GM10847 (cell line): ENCODE measurements around the gene TMEM220.

ENCODE experiments used
- POLR2A ChIP-seq: IDR thresholded peaks from 2 replicates; pipeline ENCODE4 v1.6.1; 2011; ENCODE audit not compliant: insufficient read length; ENCODE audit errors: extremely low read depth

TMEM220 gene

DNA sequence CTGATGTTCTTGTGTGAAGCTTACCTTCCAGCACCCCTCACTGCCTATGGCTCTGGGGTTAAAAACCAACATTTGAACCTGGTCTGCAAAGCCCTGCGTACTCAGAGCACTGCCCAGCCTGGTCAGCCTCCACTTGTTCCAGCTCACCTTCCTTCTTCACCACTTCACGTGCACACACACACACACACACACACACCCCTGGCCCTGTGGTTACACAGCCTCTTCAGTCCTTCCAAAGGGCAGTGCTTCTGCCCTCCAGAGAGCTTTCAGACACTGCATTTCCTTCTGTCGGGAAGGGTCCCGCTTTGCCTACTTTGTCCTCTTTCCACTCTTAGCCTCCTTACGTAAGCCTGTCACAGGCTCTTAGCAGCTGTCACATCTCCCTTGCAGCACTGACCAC is 9.6 kb upstream of the TMEM220 start:
- no peak for TF ChIP-seq POLR2A

DNA sequence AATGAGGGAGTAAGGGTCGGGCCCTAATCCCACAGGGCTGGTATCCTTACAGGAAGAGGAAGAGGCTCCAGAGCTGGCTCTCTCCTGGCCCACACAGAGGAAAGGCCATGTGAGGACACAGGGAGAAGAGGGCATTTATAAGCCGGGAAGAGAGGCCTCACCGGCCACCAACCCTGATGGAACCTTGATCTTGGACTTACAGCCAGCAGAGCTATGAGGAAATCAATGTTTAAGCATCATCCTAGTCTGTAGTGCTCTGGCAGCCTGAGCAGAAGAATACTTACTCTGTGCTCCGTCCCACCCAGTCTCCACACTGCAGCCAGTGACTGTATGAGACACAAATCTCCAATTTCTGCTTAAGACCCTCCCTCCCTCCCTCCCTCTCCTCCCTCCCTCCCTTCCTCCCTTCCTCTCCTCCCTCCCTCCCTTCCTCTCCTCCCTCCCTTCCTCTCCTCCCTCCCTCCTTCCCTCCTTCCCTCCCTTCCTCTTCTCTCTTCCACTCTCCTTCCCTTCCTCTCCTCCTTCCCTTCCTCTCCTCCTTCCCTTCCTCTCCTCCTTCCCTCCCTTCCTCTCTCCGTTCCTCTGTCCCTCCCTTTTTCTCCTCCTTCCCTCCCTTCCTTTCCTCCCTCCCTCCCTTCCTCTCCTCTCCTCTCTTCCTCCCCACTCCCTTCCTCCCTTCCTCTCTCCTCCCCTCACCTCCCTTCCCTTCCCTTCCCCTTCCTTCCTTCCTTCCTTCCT is 8.9 kb upstream of the TMEM220 start:
- TF ChIP-seq POLR2A, result no peak

DNA sequence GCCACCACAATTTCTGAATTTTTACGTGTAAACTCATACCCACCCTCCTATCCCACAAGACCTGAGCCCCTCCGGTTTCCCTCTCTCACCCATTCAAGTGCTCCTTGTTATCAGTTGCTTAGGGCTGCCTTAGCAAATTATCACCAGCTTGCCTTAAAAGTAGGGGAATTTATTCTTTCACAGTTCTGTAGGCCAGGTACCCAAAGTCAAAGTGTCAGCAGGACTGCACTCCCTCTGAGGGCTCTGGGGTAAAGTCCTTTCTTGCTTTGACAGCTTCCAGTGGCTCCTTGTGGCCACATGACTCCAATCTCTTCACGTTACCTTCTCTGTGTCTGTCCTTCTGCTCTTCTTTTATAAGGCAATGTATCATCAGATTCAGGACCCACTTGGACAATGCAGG is 7.9 kb upstream of the TMEM220 start:
- TF ChIP-seq POLR2A, result no peak

DNA sequence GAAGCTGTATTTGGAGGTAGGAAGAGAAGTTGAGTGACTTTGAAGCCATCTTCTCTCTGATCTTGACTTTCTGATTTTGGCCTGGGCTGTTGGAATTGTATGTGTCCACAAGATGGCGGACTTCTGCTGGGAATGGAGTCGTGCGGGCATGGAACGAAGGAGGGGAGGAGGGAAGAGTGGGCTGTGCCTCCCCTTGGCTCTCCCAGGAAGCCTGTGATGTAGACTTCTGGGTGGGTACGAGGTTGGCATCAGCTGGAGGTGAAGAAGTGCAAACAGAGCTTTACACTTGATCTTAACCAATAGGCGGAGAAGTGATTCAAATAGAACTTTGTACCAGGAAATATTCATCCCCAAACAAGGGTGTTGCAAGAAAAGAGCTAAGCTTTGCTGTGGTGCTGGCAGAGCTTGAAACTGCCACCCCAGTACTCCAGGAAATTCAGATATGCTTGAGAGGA is 7.4 kb upstream of the TMEM220 start:
- TF ChIP-seq POLR2A, result no peak

DNA sequence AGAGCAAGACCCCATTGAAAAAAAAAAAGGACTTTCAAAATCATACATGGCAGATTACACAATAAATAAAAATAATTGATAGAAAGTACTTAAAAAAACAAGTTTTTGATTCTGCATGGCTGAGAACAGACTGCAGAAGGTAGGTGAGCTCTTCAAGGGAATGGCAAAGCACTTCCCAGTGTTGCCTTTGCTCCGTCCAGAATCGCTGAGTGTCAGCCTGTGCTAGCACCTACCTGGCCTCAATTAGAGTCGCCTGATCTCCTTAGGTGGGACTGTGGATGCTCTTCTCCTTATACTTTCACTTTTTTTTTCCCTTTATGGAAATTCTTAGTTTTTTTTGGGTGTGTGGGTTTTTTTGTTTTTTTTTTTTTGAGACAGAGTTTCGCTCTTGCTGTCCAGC is 6.0 kb upstream of the TMEM220 start:
- no peak for TF ChIP-seq POLR2A

DNA sequence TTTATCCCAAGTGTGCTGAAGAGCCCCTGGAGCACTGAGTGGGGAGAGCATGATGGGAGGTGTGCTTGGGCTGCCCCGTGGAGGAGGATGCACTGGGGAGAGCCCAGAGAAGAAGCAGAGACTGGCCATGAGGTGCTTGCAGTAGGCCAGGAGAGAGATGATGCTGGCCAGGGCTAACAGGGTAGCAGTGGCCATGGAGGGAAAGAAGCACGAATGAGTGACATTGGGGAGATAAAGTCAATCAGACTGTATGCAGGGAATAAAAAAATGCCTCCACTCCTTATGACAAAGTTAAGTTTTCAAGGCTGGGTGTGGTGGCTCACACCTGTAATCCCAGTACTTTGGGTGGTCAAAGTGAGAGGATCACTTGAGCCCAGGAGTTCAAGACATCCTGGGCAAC is 5.4 kb upstream of the TMEM220 start:
- no peak for TF ChIP-seq POLR2A

DNA sequence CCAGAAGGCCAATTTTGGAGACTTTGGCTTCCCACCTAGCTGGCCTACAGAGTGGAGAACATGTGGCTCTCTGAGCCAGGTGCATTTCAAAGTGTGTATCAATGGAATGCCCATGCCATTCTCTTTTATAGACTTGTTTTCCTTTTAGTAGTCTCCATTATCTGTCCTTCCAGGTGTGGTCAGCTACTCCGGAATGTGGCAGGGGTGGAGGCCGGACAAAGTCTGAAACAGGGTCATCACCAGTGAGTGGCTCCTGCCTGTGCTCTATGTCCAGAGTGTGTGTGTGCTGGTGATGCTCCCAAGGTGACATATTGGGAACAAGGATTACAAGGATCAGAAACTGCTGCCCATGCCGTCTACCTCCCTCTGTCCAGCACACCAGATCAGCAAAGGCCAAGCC is 3.8 kb upstream of the TMEM220 start:
- TF ChIP-seq POLR2A, result no peak

DNA sequence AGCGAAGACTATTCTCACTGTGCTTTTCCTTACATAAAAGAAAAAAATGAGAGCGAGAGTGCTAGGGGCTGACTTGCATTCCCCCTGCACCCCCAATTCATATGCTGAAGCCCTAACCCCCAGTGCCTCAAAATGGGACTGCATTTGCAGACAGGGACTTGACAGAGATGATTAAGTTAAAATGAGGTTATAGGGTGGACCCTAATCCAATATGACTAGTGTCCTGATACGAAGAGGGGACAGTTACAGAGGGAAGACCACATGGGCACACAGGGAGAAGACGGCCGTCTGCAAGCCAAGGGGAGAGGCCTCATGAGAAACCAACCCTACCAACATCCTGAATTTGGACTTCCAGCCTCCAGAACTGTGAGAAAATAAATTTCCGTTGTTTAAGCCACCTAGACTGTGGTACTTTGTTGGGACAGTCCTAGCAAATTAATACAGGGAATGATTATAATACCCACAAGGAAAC is 1.6 kb upstream of the TMEM220 start:
- TF ChIP-seq POLR2A, result no peak

DNA sequence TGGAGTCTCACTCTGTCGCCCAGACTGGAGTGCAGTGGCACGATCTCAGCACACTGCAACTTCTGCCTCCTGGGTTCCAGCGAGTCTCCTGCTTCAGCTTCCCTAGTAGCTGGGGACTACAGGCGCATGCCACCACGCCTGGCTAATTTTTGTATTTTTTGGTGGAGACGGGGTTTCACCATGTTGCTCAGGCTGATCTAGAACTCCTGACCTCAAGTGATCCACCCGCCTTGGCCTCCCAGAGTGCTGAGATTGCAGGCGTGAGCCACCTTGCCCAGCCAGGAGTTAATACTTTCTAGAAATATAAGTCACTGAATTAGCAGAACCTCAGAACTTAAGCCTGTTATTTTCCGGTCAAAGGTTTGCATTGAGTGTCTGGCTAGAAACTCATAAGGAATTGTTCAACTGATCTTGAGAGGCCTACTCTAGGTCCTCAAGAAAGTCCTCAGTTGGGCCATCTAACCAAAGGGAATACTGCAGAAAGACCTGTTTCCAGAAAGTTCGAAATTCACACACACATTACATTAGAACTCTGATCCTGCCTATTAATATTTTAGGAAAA is 1.4 kb downstream of the TMEM220 start:
- no peak for TF ChIP-seq POLR2A

DNA sequence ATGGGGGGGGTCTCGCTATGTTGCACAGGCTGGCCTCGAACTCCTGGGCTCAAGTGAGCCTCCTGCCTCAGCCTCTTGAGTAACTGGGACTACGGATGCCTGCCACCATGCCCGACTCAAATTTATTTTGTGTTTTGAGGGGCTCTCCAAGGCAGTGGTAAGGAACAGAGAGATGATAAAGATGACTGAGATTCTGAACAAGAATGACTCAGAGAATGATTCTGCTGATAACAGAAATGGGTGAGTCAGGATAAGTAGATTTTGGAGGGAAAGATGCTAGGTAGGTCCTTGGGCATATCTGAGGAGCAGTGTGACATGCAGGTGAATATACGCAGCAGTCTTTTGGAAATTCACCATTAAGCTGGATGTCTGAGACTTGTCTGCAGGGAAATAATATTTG is 2.6 kb downstream of the TMEM220 start:
- TF ChIP-seq POLR2A, result no peak

DNA sequence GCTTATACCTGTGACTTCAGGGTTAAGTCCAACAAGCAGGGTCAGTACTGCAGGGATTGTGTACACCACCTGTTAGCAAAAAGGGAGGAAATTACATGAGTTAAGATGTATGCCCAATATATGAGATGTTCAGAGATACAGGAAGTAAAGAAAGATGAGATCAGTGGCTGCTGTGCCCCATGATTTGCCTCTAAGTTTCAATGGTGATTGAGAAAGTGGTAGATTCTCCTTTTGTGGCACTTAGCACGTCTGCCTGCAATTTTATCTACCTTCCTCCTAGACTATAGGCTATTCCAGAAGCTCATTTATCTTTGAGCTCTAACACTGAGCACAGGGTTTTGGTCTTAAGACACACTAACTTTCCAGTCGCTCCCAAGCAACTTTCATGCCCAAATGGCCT is 3.6 kb downstream of the TMEM220 start:
- no peak for TF ChIP-seq POLR2A

DNA sequence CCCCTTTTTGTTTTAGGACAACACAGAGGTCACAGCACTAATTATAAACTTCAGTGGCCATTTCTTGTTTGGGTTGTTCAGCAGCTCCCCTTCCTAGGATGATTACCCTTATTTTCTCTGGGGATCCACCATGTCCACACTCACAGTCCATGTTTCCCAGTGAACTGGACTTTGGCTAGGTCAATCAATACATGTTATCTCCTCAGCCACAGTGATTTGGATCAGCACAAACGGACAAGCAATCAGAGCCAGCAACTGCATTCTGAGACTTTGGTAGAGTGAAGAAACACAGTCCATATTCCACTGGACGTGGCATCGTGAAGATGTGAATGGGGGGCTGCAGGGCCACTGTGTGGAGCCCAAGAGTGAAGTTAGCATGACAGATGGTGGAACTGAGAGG is 4.6 kb downstream of the TMEM220 start:
- TF ChIP-seq POLR2A, result no peak

DNA sequence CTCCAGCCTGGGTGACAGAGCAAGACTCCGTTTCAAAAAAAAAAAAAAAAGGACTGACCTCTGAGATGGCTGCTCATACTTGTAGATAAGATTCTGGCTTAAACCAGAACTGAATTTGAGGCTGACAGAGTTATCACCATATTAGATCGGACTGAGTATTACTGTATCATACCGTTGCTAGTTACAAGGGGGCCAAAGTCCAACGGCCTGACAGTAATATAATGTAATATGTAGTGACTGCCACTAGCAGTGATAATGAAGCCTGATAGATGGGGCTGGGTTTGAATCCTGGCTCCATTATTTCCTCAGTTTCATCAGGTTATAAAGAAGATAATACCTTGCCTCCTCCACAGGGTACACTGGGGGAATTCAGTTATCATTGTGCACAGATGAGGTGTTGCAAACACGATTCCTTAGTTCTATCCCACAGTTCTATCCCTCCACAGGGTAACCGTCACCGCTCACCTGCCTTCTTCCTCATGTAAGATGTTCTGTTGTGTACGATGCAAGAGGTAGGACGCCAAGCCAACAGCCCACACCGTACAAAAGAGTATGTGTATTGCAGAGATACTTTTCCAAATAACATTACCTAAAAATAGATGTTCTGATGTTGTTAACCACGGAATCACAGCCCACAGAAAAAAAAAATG is 5.2 kb downstream of the TMEM220 start:
- TF ChIP-seq POLR2A, result no peak

DNA sequence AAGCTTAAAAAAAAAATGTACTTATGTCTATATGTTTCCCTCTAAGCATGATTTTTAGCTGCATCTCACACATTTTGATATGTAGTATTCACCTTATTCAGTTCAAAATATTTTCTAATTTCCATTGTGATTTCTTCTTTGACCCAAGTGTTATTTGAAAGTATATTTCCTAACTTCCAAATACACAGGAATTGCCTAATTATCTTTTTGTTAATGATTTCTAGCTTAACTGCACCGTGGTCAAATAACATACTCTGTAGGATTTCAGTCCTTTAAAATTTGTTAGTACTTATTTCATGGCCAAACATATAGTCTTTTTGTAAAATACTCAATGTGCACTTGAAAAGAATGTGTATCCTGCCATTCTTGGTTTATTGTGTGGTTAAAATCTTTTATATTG is 11.3 kb downstream of the TMEM220 start:
- no peak for TF ChIP-seq POLR2A

DNA sequence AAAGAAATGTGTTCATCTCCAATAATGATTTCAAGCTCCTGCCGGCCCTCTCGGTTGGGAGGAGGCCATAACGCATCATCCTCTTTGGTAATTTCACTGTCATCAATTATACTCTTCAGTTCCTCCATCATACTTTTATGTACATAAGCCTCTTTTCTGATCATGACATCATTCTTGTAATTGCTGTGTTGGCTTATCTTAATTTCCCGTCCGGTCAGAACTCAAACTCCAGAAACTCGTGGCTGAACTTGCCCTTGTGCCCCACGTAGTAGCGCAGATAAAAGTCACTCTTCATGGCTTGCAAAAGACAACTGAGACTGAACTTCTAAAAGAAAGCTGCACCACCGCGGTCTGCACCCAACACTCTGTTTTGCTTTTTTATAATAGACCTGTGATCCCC is 13.6 kb downstream of the TMEM220 start:
- no peak for TF ChIP-seq POLR2A

DNA sequence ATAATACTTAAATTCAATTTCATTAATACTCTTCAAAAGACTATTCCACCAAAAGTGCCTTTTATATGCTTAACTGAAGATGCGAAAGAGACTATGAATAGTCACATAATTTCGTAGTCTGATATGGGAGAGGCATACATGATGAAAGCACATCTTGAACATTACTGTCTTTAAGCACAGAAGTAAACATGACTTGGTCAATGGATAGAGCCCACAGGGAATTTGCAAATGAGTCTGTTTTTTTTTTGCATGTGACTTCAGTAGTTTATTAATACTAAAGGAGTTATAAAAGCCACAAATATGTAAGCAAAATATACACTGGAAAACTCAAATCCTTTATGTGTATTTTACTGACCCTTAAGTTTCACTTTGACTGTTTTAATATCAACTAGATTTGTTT is 16.5 kb downstream of the TMEM220 start:
- no peak for TF ChIP-seq POLR2A
